Peyer's patch (tissue), 4 donors: ENCODE measurements around the gene DDX46.

ENCODE experiments used
- POLR2A ChIP-seq, 2 donors: fragments of 450-650 bp; IDR thresholded peaks; one replicate each; pipeline ENCODE4 v1.5.1; 2017; ENCODE audit warnings: antibody characterized with exemption in 2 of 2, mild to moderate bottlenecking in 2 of 2, moderate library complexity in 2 of 2
- TF ChIP-seq, protein P1 (sequence below), 6 experiments: fragments of 450-650 bp in 4 of 6; fragments of 200-600 bp in 2 of 6; sonication (generic) in 1 of 6; IDR thresholded peaks; one replicate each; pipeline ENCODE4 v1.5.1; 2017 to 2019; ENCODE audit warnings: antibody characterized with exemption in 6 of 6, mild to moderate bottlenecking in 3 of 6, moderate library complexity in 1 of 6

DNA sequence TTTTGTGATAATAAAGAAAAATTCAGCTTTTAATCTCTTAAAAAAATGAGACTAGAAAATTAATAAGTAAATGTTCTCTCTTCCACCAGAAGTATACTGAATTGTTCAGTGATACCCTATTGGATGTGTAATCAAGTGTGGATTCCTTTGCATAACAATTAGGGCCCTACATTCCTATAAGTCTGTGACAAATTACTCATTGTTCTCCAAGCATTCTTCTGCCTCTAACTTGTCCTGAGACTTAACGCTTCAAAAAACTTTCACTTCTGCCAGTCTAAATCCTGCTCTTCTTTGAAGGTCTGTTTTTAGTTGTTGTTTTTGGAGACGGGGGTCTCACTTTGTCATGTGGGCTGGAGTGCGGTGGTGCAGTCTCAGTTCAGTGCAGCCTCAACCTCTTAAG lies 9.2 kb upstream of the DDX46 start:
- TF ChIP-seq, protein P1, sequence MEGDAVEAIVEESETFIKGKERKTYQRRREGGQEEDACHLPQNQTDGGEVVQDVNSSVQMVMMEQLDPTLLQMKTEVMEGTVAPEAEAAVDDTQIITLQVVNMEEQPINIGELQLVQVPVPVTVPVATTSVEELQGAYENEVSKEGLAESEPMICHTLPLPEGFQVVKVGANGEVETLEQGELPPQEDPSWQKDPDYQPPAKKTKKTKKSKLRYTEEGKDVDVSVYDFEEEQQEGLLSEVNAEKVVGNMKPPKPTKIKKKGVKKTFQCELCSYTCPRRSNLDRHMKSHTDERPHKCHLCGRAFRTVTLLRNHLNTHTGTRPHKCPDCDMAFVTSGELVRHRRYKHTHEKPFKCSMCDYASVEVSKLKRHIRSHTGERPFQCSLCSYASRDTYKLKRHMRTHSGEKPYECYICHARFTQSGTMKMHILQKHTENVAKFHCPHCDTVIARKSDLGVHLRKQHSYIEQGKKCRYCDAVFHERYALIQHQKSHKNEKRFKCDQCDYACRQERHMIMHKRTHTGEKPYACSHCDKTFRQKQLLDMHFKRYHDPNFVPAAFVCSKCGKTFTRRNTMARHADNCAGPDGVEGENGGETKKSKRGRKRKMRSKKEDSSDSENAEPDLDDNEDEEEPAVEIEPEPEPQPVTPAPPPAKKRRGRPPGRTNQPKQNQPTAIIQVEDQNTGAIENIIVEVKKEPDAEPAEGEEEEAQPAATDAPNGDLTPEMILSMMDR (IDR thresholded peaks at IDR 0.05) = no peak
- no peak for TF ChIP-seq POLR2A (IDR thresholded peaks at IDR 0.05)
